Kidney tubule cell (primary cell): ENCODE measurements around the gene SSH2.
A peak's percentile ranks its signal among the peaks of the same experiment; 100 is the strongest.

Experiments used
- DNase-seq: peaks from one replicate; pipeline ENCODE4 v3.0.0-alpha.2; 2018; ENCODE audit warnings: low spot score

Gene SSH2

DNA sequence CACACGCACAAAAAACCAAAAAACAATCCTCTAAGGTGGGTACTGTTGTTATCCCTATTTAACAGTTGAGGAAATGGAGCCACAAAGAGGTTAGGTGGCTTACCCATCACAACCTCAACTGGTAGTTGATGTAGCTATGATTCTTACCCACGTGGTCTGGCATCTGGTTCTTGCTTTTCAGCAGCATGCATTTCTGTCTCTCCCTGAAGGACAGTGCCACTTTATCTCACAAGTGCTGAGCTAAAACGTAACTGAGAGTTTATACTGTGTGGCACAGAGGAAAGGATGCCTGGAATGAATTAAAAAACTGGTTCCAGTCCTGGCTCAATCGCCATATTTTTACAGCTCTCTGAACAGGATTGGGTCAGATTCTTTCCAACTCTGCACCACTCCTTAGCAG lies 305.4 kb downstream of the SSH2 start:
- no peak for DNase-seq

DNA sequence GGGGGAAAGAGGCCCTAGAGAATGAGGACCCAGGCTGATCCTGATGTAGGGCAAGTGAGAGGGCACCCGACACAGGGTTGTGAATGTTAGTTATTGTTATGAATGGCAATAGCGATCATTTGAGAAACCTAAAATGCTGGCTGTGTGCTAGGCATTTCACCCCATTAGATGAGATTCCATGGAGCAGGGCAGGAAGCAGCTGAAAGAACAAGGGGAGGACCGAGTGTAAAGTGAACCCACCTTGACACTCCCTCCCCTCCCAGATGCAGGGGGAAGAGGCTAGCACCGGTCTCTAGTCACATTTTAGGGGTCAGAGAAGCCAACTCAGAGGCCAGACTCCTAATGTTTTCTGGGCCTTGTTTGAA lies 306.8 kb downstream of the SSH2 start:
- DNase-seq, result no peak

DNA sequence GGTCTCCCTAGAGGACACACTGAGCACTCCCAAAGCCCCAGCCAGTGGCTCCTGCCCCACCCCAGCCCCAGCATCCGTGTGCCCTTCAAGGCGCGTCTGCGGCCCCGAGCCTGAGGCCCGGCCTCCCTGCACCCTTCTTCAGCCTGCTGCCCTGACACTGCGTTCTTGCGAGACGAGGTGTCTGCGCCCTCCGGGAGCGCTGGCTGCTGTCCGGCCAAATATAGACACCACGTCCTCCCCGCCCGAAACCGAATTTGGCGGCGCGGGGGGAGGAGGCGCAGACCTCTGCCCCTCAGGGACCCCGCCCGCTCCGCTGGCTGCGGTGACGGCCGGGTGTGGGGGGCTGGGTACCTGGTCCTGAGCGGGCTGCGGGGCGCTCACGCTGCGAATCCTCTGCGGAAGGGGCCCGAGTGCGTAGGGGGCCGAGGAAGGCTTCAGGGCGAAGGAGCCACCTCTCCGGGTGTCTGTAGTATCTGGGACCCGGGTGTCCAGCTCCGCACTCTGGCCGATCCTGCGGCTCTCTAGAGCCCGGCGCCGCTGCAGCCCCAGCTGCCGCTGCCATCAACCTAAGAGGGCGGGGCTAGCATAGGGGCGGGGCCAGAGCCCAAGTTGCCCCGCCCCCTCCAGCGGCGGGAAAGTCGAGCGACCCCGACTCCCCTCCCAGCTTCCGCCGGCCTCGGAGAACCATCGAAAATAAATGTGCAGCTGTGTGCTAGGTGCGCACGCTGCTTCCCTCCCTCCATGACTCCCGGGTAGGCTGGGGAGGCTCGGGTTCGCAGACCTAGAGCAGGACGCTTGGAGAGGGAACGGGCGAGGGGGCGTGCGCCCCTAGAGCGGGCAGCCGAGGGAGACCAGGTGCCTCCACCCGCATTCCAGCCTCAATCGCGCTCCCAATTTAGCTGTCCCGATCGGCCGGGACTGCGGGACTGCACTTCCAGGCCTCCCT lies 307.4 kb downstream of the SSH2 start, which contains the start of gene CORO6:
TSS of gene CORO6 (minus strand) at position 576 of the 946 bp plus-strand sequence. CDS start 1,491 bp downstream, outside the sequence.
- peak; percentile 49 for DNase-seq

DNA sequence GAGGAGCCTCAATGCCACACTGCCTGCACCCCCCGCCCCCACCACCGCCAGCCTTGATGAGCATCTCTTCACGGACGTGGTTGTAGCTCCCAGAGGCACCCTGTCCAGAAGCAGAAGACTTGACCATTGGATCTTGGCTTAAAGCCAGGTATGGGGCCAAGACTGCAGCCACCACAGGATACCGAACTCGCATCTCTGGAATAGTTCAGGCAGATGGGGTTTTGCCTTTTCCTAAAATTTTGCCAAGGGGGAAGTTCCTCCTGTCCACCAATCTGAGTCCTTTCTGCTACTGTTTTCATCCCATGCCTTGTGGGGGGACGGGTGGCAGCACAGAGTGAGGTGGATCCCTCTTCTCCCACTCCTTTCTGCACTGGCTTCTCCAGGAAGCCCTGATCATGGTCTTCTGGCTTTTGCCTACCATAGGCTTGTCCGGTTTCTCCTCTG lies 308.3 kb downstream of the SSH2 start:
- DNase-seq, result peak; percentile 40

DNA sequence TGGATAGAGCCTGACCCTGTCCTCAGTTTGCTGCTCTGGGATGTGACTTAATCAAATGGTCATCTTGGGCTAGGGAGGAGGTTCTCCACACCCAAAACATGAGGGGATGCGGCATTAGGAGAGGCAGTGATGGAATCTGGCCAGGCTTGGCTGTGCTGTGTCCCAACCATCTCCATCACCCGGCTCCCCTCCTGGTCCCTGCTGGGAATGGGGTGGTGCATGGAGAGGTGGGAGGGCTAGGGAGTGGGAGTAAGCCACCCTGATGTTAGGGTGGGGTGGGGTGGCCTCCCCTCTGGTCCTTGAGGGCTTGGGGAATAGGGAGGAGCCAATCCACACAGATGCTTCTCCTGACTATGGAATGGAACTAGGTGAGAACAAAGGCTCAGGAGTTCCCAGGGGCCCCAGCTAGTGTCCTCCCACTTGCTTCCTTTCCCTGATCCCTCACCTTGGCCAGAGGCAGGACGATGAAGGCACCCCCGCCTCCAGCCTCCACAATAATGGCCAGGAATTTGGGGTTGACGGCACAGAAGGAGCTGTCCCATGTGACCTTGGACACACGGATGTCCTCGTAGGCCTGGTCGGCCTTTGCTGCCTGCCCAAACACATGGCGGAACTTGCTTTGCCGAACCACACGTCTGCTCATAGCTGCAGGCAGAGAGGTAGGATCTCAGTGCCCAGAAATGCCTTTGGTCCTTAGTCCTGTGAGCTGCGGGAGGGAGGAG lies 309.1 kb downstream of the SSH2 start:
- DNase-seq, result no peak

DNA sequence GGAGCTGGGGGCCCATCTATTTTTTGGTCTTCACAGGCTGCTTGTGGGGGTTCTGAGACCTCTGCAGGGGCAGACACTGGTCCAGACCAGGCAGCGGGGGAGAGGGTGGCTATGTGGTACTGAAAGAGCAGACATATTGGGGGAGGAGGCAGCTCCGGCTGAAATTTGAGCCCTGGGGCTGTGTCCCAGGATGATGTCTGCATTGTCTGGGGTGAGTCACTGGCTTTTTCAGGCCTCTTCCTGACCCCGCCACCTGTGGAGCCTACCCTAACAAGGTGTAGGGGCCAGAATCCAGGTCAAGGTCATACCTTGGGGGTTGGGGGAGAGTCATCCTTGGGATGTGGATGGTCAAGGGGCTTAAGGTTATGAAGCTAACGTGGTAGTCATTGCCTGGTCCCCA lies 309.8 kb downstream of the SSH2 start:
- peak; percentile 50 for DNase-seq

DNA sequence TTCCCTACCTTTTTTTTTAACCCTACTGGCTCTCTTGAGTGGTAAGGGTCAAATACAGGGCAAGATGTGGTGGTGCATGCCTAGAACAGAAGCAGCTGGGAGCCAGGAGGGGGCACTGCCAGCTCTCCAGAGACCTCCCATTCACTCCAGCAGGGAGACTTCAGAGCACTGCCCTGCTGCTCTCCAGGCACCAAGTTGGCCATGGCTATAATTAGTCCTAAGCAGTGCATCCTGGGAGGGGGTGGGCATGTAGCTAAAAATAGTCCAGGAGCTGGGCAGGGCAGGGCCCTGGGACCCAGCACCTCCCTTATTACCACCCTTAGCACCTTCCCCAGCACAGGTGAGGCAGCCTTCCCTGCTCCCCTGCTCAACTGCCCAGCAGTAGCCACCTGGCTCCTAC lies 310.8 kb downstream of the SSH2 start:
- peak; percentile 45 for DNase-seq

DNA sequence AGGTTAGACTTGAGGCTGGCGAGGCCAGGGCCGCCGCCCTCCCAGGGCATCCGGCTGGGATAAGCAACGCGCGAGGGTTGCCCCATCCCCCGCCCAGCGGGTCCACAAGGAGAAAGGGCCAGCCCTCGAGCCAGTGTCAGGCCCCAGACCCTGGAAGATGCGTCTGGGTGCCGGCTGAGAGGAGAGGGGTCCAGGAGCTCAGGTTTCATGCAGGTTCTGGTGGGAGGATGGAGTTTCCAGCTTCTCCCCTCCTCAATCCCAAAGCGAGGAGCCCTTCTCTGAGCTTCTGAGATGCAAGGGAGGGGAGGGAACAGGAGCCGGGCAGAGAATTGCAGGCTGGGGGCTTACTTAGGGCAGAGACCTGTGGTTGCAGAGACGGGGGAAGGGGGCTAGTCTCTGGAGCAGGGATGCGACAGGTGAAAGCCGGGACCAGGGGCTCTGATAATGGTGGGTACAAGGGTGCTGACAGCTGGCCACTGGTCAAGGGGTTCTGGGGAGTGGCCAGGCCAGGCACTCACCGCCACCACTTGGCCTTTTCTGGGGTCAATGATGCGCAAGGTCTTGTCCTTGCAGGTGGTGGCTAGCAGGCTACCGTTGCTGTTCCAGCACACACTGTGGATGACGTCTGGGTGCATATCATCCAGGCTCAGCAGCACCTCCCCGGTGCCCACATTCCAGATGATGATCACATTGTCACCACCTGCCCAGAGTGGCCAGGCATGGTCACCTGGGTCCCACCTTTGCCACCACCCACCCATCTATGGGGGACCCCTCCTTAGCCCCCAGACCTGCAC lies 311.6 kb downstream of the SSH2 start:
- DNase-seq, result no peak

DNA sequence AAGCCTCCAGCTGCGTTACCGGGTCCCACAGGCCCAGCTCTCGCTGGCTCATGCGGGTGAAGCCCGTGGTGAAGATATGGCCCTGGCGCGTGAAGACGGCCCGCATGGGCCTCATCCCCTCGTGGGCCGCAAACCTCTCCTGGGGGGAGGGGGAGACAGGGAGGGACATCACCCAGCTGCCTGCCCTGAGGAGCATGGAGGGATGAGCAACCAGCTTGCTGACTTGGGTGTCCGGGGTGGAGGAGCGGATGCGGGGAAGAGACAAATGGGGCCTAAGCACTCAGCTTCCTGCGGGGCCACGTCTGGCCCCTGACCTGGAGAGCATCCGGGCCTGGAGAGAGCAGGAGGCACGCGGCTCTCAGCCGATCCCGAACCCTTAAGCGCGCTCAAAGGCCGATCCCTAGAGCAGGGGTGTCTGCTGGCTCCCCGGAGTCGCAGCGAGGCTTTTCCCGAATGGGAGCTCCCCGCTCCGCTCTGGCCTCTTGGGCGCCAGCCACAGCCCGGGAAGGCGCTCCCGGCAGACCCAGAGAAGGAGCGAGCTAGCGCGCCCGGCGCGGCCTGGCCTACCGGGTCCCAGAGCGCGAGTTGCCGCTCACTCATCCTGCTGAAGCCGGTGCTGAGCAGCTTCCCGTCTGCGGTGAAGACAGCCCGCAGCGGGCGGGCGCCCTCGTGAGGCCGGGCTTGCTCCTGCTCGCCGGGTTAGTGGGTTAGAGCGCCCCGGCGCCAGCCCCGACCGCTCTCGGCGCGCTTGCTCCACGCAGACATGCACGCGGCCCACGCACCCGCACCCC lies 312.4 kb downstream of the SSH2 start:
- DNase-seq, result peak; percentile 83

DNA sequence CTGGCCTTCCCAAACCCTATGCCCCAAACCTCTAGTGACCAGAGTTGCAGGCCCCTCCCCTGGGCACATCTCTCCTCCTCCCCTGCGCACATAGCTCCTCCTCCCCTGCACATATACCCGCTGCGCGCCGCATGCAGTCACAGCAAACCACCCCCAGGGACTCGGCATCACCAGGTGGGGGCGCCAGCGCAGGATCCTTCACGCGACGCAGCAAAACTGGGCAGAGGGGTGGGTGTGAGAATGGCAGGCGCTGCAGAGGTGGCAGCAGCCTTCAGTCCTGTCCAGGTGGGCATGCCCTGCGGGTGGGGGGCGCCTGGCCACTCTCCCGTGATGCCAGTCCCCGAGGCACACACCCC lies 312.9 kb downstream of the SSH2 start:
- DNase-seq, result peak; percentile 87

DNA sequence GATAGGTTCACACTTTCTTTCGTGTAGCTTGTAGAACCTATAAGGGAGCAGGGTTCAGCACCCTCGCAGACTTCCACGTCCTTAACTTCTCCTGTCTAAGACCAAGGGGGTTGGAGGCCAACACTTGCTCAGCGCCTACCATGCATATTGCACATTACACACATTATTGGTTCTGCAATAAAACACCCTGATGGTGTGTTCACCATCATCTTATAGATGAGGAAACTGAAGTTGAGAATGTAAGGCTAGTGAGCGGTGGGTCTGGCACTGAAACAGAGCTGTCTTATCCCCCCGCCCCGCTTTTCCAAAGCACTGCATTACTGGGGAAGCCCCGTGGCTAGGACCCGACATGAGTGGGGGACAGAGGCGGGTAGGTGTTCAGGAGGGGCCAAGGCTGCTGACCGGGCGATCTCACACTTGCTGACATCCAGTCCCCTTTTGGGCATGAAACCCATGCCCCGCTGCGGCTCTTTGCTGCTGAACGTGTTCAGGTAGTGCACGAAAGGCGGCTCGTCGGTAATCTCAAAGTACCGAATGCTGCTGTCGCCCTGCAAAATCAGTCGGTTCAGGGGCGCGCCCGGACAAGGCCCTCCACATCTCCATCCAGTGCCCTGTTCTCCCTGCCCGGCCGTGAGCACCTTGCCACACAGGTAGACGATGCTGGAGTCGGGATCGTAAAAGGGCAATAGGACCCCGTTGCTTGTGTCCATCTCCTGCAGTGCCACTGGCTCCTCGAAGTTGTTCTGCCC lies 313.6 kb downstream of the SSH2 start:
- no peak for DNase-seq

DNA sequence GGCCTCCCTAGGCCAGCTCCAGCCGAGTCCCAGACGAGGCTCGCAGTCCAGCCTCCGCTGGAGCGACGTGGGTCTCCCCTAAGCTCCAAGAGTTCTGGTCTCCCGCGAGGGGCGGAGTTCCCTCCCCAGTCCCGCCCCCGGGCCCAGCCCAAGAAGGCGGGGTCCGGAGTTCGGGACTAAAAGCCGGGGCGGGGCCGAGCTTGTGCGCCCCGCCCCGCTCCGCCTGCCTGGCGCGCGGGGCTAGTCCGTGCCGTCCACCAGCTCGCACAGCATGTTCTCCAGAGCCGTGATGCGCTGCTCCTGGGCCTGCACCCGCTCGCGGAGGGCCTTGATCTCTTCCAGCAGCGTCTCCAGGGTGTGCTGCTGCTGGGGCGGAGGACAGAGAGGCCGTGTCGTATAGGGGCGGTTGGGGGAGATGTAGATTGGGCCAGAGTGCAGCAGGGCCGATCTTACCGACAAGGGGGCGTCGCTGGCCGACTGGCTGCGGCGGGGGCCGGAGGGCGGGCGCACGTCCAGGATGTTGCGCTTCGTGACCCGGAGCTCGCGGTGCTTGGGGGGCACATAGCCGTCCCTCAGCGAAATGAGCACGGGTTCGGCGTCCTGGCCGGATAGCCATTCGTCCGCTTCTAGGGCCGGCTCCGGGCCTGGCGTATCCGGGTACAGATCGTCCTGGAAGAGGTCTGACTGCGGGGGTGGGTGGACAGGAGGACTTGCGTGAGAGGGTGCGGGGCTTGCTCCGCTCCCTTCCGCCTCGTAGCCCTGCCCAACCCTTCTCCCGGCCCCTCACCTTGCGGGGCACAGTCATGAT lies 314.3 kb downstream of the SSH2 start:
- DNase-seq, result peak; percentile 80

DNA sequence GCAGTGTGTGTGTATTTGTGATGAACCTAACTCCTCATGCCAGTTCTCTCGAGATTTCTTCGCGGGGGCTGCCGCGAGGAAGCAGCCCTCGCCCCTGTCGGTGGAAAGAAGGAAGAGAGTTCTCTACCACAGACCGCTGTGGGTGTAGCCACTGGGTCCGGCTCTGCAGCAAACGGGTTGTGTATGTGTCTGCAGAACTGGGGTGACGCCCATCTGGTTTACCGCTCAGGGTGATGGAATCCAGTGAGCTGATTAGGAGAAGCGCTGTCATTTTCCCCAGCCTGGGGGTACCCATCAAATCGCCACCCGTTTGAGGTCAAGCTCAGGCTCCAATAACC lies 315.0 kb downstream of the SSH2 start:
- DNase-seq, result no peak

DNA sequence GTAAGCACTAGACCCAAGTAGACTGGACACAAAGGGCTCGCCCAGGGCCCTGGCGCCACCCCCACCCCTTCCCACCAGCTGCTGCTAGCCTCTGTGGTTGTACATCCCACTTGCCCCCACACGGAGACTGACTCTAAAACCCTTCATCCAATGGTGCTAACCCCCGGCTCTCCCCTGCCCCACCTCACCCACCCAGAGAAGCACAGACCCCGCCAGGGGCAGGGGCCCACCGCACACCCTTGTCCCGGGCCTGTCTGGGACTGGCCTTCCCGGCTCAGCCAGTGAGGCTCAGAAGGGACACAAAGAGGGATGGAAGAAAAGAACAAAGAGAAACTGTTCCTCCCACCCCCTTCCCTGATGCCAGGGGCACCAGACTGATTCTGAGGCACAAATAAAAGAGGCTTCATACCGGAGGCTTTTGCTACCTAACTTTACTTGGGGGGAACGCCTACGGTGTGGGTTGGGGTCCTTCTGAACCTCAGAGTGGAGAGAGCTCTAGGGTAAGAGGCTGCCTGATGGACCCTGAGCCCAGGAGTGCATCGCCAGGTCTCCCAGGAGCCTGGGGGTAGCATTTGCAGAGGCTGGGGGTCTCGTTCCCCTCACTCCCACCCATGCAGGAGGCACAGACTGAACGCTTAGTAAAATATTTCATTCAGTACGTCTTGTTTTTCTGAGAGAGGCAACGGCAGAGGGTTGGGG lies 315.5 kb downstream of the SSH2 start:
- no peak for DNase-seq

DNA sequence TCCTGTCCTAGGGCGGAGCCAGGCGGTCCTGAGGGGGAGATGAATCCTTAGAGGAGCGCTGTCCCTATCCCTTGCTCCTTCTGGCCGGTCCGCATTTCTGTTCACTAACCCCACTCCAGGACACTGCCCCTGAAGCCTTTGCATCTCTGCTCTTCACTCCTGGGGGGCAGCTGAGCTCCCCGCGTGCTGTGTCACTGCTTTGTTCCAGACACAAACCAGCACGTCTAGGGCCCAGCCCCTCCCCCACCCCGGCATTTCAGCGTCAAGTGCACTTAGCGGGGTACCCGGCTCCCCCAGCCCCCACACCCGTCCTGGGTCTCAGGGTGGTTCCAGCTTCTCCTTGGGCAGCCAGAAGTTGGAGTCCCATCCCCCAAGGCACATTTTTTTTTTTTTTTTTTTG lies 316.2 kb downstream of the SSH2 start:
- DNase-seq, result no peak

DNA sequence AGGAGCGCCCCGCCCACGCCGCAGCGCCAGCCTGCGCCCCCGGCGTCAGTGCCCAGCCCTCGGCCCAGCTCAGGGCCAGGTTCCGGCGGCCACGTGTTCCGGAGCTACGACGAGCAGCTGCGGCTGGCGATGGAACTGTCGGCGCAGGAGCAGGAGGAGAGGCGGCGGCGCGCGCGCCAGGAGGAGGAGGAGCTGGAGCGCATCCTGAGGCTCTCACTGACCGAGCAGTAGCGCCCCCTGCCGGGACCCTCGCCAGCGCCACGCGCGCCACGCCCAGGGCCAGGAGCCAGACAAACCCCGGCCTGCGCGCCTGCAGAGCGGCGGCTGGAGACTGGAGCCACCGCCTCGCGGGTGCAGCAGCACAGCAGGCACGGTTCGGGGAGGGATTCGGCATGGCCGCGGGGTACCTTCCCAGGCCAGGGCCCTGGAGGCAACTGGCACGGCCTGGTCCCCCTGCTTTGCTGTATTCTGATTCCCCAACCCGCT lies 316.6 kb downstream of the SSH2 start:
- peak; percentile 89 for DNase-seq

DNA sequence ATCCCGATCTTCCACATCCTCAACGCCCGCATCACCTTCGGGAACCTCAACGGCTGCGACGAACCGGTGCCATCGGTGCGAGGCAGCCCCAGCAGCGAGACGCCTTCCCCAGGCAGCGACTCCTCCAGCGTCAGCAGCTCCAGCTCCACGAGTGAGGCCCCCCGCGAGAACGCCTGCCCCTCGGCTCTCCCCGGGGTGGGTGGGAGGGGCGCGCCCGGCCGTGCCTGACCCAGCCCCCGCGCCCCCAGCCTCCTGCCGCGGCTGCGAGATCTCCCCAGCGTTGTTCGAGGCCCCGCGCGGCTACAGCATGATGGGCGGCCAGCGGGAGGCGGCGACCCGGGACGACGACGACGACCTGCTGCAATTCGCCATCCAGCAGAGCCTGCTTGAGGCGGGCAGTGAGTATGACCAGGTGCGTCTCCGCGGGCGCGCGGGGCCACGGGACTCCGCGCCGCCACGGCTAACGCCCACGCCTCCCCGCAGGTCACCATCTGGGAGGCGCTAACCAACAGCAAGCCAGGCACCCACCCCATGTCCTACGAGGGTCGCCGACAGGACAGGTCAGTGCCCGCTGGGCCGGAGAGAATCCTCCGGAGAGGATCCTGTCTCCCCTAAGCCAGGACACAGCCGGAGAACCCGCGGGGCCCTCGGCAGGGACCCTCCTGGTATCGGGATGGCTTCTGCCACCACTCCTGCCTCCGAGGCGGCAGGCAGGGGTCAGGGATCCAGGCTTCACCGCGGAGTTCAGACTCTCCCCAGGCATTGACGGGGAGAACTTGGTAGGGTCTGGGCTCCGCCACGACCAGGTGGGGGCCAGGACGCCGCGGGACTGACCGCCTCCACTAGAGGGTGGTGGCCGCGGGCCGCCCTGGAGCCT lies 317.4 kb downstream of the SSH2 start:
- DNase-seq, result no peak

DNA sequence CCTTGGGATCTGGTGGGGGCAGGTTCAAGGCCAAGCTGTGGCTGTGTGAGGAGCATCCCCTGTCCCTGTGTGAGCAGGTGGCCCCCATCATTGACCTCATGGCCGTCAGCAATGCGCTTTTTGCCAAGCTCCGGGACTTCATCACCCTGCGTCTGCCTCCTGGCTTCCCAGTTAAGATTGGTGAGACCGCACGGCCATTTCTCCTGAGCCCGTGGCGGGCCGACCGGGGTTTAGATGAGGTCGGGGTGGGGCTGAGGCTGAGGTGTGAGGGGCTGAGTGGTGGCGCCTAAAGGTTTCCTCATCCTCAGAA lies 318.0 kb downstream of the SSH2 start:
- no peak for DNase-seq
